GM19463 (cell line): ENCODE measurements around the gene NOS3.
A peak's percentile ranks its signal among the peaks of the same experiment; 100 is the strongest.
"Not testable (repeated sequence)": the region's sequence is repeated elsewhere in the genome, so short reads cannot be mapped to it uniquely, and the experiment has no call there.

Experiments
- ATAC-seq: cut with Tn5 transposase; IDR thresholded peaks from one replicate; pipeline ENCODE4 v1.9.1; 2021; ENCODE audit warnings: mild to moderate bottlenecking, moderate library complexity; ENCODE audit not compliant: unreplicated experiment

Gene NOS3

GRCh38 chr7:150997817-150998216 lies 7.0 kb downstream of the NOS3 start:
- no peak for ATAC-seq

- ATAC-seq: no peak
Observed at GRCh38 chr7:150998341-150998740, 7.5 kb downstream of the NOS3 start.

- ATAC-seq: no peak
Observed at GRCh38 chr7:150999001-150999400, 8.2 kb downstream of the NOS3 start.

- ATAC-seq: no peak
Observed at GRCh38 chr7:150999497-151000230, 8.8 kb downstream of the NOS3 start.

DNA sequence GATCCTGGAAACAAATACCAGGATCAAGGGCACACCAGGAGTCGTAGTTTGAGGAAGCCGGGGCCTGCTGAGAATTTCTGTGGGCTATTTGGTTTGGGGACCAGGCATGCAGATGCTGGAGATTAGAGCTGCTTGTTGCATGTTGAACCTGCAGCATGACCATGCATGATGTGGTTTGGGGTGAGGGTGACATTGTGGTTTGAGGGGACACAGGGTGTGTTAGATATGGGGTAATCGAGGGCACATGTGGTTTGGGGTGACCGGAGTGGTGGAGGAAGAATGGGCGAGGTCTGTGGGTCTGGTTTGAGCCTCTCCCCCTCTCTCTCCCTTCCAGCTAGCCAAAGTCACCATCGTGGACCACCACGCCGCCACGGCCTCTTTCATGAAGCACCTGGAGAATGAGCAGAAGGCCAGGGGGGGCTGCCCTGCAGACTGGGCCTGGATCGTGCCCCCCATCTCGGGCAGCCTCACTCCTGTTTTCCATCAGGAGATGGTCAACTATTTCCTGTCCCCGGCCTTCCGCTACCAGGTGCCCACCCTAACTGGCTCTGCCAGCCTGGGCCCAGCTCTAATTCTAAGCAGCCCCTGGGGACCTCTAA lies 10.2 kb downstream of the NOS3 start:
- ATAC-seq: no peak

GRCh38 chr7:151001546-151001945 lies 10.7 kb downstream of the NOS3 start:
- no peak for ATAC-seq

DNA sequence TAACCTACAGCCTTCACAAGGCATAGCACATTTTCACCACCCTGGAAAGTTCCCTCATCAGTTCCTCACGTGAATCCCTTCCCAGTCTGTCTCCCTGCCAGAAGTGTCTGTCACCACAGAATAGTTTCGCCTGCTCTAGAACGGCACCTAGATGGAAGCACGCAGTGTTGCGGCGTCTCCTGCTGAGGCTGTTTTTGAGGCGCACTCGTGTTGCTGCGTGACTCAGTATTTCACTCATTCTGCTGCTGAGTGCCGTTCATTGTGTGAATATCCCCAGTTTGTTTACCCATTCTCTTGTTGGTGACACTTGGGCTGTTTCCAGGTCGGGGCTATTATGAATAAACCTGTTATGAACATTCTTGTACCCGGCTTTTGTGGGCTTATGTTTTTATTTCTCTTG lies 12.8 kb downstream of the NOS3 start:
- ATAC-seq: no peak

DNA sequence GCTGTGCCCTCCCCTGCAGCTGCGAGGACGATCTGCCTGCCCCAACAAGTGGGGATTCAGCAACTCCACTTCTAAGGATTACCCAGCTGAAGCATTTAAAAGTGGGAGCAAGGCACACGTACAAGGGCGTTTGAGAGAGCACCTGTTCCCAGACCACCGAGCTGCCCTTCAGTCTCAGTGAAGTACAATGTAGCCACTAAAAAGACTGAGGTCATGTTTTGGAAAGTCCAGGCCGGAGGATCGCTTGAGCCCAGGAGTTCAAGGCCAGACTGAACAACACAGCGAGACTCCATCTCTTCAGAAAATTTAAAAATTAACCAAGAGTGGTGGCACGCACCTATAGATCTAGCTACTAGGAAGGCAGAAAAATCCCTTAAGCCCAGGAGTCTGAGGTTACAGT lies 14.7 kb downstream of the NOS3 start:
- no peak for ATAC-seq

DNA sequence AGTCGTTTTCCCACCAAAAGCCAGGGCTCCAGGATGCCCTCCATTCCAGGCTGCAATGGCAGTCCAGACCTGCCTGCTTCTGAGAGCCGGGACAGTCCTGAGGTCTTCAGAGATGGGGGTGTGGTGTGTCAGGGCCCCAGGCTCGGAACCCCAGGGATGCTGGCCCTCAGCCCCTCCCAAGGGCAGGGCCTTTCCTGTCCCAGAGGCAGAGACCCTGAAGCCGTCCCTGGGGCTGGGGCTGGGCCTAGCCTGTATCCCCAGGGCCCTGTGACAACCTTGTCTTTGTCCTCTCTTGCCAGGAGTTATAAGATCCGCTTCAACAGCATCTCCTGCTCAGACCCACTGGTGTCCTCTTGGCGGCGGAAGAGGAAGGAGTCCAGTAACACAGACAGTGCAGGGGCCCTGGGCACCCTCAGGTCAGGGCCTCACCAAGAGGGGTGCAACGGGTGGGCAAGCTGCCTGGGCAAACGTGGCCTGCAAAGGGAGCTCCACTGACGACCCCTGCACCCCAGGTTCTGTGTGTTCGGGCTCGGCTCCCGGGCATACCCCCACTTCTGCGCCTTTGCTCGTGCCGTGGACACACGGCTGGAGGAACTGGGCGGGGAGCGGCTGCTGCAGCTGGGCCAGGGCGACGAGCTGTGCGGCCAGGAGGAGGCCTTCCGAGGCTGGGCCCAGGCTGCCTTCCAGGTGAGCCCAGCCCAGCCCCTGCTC lies 15.9 kb downstream of the NOS3 start:
- no peak for ATAC-seq

DNA sequence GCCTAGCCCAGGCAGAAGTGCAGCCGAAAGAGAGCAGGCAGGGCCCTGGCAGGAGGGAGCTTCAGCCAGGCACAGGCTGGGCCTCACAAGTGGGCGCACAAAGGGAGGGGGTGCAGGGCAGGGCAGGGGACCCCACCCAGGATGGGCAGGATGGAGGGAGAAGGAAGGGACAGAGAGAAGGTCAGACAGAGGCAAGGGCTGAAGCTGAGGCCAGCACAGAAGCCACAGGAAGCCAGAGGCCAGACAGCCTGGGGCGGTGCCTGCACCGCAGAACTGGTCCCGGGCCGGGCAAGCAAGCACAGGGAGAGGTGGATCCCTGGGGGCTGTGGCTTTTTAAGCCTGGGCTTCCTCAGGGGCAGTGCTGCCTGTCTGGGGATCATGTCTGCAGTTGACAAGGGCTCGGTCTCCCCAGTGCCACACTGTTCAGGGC lies 16.7 kb downstream of the NOS3 start:
- ATAC-seq: no peak

DNA sequence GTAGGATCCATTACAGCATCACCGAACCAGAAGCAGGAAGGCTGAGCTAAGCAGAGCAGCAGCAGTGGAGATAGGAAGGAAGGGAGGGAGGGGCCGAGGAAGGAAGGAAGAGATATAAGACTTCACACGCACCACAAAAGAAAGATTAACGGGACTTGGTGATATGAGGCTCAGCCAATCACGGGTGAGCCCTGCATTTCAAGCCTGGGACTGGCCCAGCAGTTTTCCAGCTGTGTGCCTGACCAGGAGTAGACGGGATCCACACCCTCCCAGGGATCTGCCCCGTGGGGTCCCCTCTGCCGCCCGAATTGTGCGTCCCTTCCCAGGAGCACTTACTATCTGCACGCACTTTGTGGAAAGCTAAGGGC lies 17.3 kb downstream of the NOS3 start:
- ATAC-seq: no peak

- peak; percentile 93 for ATAC-seq
Observed at GRCh38 chr7:151008511-151009323, 17.9 kb downstream of the NOS3 start.

DNA sequence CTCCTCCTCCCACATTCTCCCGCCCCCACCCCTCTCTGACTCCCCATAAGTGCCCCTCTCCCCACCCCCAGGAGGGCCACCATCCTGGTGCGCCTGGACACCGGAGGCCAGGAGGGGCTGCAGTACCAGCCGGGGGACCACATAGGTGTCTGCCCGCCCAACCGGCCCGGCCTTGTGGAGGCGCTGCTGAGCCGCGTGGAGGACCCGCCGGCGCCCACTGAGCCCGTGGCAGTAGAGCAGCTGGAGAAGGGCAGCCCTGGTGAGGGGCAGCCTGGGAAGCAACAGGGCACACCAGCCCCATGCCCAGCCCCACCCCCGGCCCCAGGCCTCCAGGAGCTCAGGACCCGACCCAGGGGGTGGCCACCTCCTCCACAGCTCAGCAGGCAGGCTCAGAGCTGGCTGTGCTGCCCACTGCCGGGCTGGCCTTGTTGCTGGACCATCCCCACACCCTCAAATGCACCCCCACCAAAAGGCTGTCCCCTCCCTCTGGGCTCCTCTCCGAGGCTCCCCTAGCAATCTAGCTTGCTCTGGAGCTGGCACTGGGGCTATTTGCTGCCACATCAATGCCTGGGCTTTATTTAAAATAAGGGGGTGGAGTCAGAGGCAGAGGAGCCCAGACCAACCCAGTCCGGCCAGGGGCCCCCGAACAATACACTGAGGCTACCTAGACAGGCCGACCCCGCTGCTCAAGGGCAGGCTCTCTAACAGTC lies 18.7 kb downstream of the NOS3 start:
- no peak for ATAC-seq

- no peak for ATAC-seq
Observed at GRCh38 chr7:151010037-151010306, 19.2 kb downstream of the NOS3 start.

GRCh38 chr7:151010307-151011096 lies 19.7 kb downstream of the NOS3 start:
- no peak for ATAC-seq

GRCh38 chr7:151011097-151011409 lies 20.2 kb downstream of the NOS3 start:
- no peak for ATAC-seq

- not testable (repeated sequence) for ATAC-seq
Observed at GRCh38 chr7:151011616-151012015, 20.8 kb downstream of the NOS3 start.

DNA sequence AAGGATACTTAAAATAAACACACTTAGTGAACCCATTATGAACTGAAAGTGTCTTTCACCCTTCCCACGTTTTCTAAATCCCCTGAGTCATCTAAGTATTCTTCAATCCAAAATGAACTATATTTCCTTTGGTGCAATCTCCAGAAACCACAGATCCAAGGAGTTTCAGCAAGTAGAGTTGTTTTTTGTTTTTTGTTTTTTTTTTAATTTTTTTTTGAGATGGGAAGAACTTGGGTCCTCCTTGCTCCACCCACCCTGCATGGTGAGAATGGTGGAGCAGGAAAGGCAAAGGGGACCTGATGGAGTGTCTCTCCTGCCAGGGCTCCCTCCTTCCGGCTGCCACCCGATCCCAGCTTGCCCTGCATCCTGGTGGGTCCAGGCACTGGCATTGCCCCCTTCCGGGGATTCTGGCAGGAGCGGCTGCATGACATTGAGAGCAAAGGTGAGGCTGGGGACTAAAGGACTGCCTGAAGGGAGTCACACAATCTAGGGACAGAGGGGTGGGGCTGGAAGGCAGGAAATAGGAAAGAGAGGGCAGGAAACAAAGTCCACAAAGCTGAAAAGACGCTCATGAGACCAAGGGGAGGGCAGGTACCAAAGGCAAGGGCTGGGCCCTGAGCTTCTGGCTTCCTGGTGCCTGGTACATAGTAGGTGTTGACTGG lies 21.3 kb downstream of the NOS3 start:
- no peak for ATAC-seq

DNA sequence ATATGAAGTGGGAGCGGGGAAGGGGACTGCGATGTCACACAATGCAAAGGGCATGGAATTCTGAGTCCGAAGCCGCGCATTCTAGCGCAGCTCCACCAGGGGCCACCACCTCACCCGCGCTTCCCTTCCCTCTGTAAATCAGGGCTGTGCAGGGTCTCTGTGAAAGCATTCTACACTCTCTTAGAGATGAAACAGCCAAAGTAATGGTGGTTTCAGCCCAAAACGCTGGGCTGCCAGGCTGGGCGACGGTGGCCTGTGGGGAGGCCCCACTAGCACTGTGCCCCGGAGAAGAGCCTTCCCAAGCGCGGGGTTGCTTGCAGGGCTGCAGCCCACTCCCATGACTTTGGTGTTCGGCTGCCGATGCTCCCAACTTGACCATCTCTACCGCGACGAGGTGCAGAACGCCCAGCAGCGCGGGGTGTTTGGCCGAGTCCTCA lies 22.1 kb downstream of the NOS3 start:
- no peak for ATAC-seq

- ATAC-seq: no peak
Observed at GRCh38 chr7:151013356-151013732, 22.5 kb downstream of the NOS3 start.
